ENCODE data around the gene BFSP2. TPM values are rescaled to one million over a fixed set of nuclear protein-coding genes. Genes with fewer than 3 reads are reported as not detected.

The BFSP2 gene
- total and polyA plus RNA-seq, 2 of the 13 experiments (the other 11 are each of a cell fraction or from before 2014, with no cell fraction given) = not detected

- no peak for TF ChIP-seq GMEB2 (CRISPR knock-in tag; IDR thresholded peaks at IDR 0.05; ENCODE audit: low read depth)
These were observed 18.5 kb downstream of the BFSP2 start (continued) for GRCh38 chr3:133418361-133418760.

- H4K20me1 ChIP-seq (ENCODE audit: insufficient read depth, low read length) = no peaks in the 10 kb centered on the region
- POLR2A ChIA-PET = no interaction called here
- no peaks in the 10 kb centered on the region for H3K4me1 ChIP-seq (ENCODE audit: insufficient read depth, low read length)
- 46% methylated on average over 15 of the region's 15 CpGs for WGBS (ENCODE audit: low lambda C conversion rate)
- no peak overlapping the region for H3K4me3 ChIP-seq (replicated peaks in 1 of 3; ENCODE audit: insufficient read depth in 1 of 3, low read depth in 2 of 3, low read length in 3 of 3)
- H2AFZ ChIP-seq (ENCODE audit: low read length) = no peak overlapping the region
- BruUV-seq (replicated peaks) = no TSS peak
- no peak overlapping the region for H3K27ac ChIP-seq (ENCODE audit: extremely low read length, insufficient read depth, low read length)
- intact Hi-C loops (cut with micrococcal nuclease; ENCODE audit: unreplicated experiment) (no loop called here), in situ Hi-C loops (cut with HindIII; ENCODE audit: extremely low pct_ligation_motif_present, low pct_unique_long_range_greater_than_20kb) (no loop called here)
- no peaks in the 10 kb centered on the region for H3K9me3 ChIP-seq (ENCODE audit: low read length)
- H3K4me2 ChIP-seq (ENCODE audit: low read depth, low read length) = no peak overlapping the region
- CTCF ChIA-PET (ENCODE audit: low intra/inter-chr PET ratio, low total read pairs) = no interaction called here
- no peaks in the 10 kb centered on the region for H3K36me3 ChIP-seq (replicated peaks in 1 of 2; ENCODE audit: control insufficient read depth in 1 of 2, insufficient read depth in 2 of 2, low read length in 2 of 2)
- H3K27me3 ChIP-seq (ENCODE audit: control insufficient read depth in 1 of 2, insufficient read depth in 2 of 2, low read length in 2 of 2) = peaks cover 0 to 12% of the 10 kb centered on the region in 2 experiments; a peak in 1 of 5 replicates
- ATAC-seq = no peak
- DNase-seq (ENCODE audit: low spot score) = no peak
- no peak for TF ChIP-seq MAF1 (CRISPR knock-in tag; IDR thresholded peaks at IDR 0.05; ENCODE audit: borderline replicate concordance)
- TF ChIP-seq FOXO1 (CRISPR knock-in tag; IDR thresholded peaks at IDR 0.05) = no peak
- peak; percentile 52 for TF ChIP-seq ZNF629 (CRISPR knock-in tag; conservative IDR thresholded peaks at IDR 0.05)
- TF ChIP-seq RAD51 (IDR thresholded peaks at IDR 0.05; ENCODE audit: borderline replicate concordance) = no peak
- no peak for TF ChIP-seq ELF1 (CRISPR knock-in tag; IDR thresholded peaks at IDR 0.05)
- no peaks in the 10 kb centered on the region for H3K79me2 ChIP-seq (ENCODE audit: insufficient read depth, low read length)
- no peak overlapping the region for H3K9ac ChIP-seq (ENCODE audit: insufficient read depth, low read depth, low read length)
- no peak for FAIRE-seq
These were observed 19.5 kb downstream of the BFSP2 start for GRCh38 chr3:133419151-133419909.
